HCT116 (cell line): ENCODE data around the gene NDUFS6.

Experiments used
- ELF1 ChIP-seq: IDR thresholded peaks from 2 replicates; pipeline ENCODE4 v1.6.1; 2012; ENCODE audit warnings: low read depth, borderline replicate concordance
- EZH2 ChIP-seq: fragments of 200-600 bp; sonication (generic); IDR thresholded peaks from 2 replicates; pipeline ENCODE4 v1.6.1; 2017; ENCODE audit warnings: antibody characterized with exemption, mixed run types
- EZH2phosphoT487 ChIP-seq: fragments of 200-600 bp; IDR thresholded peaks from 2 replicates; pipeline ENCODE4 v1.6.1; 2018; ENCODE audit warnings: antibody characterized with exemption, borderline replicate concordance
- POLR2A ChIP-seq: IDR thresholded peaks from 2 replicates; pipeline ENCODE4 v1.7.0; 2011; ENCODE audit warnings: borderline replicate concordance; ENCODE audit not compliant: insufficient read depth, insufficient read length; ENCODE audit errors: extremely low read depth
- YY1 ChIP-seq: IDR thresholded peaks from 2 replicates; pipeline ENCODE4 v1.6.1; 2011; ENCODE audit warnings: low read length, low read depth, moderate library complexity, mild to moderate bottlenecking; ENCODE audit not compliant: insufficient replicate concordance; ENCODE audit errors: extremely low read depth
- ZNF274 ChIP-seq: fragments of 200-500 bp; sonication (Bioruptor generic); IDR thresholded peaks from 2 replicates; pipeline ENCODE4 v1.6.1; 2014; ENCODE audit warnings: mild to moderate bottlenecking, low read depth, low read length, inconsistent platforms
- TF ChIP-seq, protein P1 (sequence below), 3 experiments: fragments of 200-600 bp in 1 of 3; sonication (generic) in 1 of 3; IDR thresholded peaks in 2 of 3; conservative IDR thresholded peaks in 1 of 3; 2 replicates each; pipeline ENCODE4 v1.5.1; 2012 to 2017; ENCODE audit warnings: low read depth in 2 of 3, low read length in 2 of 3, antibody characterized with exemption in 1 of 3, borderline replicate concordance in 1 of 3, control low read depth in 1 of 3, mild to moderate bottlenecking in 1 of 3, mixed read lengths in 1 of 3, mixed run types in 1 of 3, moderate library complexity in 1 of 3; ENCODE audit not compliant: insufficient read depth in 1 of 3

GRCh38 chr5:1824903-1825841 is 24.0 kb downstream of the NDUFS6 start:
- TF ChIP-seq POLR2A (no peak), EZH2phosphoT487 (no peak), EZH2 (no peak), YY1 (no peak), ZNF274 (no peak), ELF1 (no peak)
- TF ChIP-seq, protein P1, sequence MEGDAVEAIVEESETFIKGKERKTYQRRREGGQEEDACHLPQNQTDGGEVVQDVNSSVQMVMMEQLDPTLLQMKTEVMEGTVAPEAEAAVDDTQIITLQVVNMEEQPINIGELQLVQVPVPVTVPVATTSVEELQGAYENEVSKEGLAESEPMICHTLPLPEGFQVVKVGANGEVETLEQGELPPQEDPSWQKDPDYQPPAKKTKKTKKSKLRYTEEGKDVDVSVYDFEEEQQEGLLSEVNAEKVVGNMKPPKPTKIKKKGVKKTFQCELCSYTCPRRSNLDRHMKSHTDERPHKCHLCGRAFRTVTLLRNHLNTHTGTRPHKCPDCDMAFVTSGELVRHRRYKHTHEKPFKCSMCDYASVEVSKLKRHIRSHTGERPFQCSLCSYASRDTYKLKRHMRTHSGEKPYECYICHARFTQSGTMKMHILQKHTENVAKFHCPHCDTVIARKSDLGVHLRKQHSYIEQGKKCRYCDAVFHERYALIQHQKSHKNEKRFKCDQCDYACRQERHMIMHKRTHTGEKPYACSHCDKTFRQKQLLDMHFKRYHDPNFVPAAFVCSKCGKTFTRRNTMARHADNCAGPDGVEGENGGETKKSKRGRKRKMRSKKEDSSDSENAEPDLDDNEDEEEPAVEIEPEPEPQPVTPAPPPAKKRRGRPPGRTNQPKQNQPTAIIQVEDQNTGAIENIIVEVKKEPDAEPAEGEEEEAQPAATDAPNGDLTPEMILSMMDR (IDR thresholded peaks at IDR 0.05 in 2 of 3, conservative IDR thresholded peaks at IDR 0.05 in 1 of 3; ENCODE audit: borderline replicate concordance in 1 of 3, insufficient read depth in 1 of 3, low read depth in 2 of 3, low read length in 2 of 3) = no peak
